GM18520 (cell line): Measurements from ENCODE around the gene BMI1.
A peak's percentile ranks its signal among the peaks of the same experiment; 100 is the strongest.
"Not testable (repeated sequence)": the region's sequence is repeated elsewhere in the genome, so short reads cannot be mapped to it uniquely, and the experiment has no call there.

Experiments used
- ATAC-seq: cut with Tn5 transposase; IDR thresholded peaks from one replicate; pipeline ENCODE4 v1.9.1; 2021; ENCODE audit not compliant: unreplicated experiment

BMI1 gene

GRCh38 chr10:22320591-22321155, at the start of gene BMI1:
Gene BMI1, plus strand, starts transcription at chr10:22321099. Its CDS starts 5,351 bp downstream, at chr10:22326450.
- no peak for ATAC-seq

- no peak for ATAC-seq
These were observed 49.1 kb upstream of the BMI1 start for GRCh38 chr10:22271786-22272185.

GRCh38 chr10:22278441-22278782, 42.5 kb upstream of the BMI1 start:
- ATAC-seq, result no peak

GRCh38 chr10:22280078-22280477, 40.8 kb upstream of the BMI1 start:
- no peak for ATAC-seq

- no peak for ATAC-seq
These were observed 35.8 kb upstream of the BMI1 start for GRCh38 chr10:22285130-22285529.

GRCh38 chr10:22293747-22294404, 27.0 kb upstream of the BMI1 start:
- ATAC-seq, result no peak

GRCh38 chr10:22294694-22295093, 26.2 kb upstream of the BMI1 start:
- ATAC-seq, result no peak

- no peak for ATAC-seq
These were observed 19.7 kb upstream of the BMI1 start for GRCh38 chr10:22301193-22301592.

GRCh38 chr10:22303461-22303860, 17.4 kb upstream of the BMI1 start:
- ATAC-seq, result no peak

GRCh38 chr10:22305721-22306120, 15.2 kb upstream of the BMI1 start:
- no peak for ATAC-seq

- ATAC-seq, result peak; percentile 96
These were observed 12.5 kb upstream of the BMI1 start for GRCh38 chr10:22308390-22308789.

GRCh38 chr10:22309180-22310000, 11.5 kb upstream of the BMI1 start:
- no peak for ATAC-seq

- ATAC-seq, result not testable (repeated sequence)
These were observed 10.9 kb upstream of the BMI1 start for GRCh38 chr10:22310012-22310411.

- ATAC-seq, result no peak
These were observed 10.0 kb upstream of the BMI1 start for GRCh38 chr10:22310928-22311327.

GRCh38 chr10:22314852-22315251, 6.0 kb upstream of the BMI1 start:
- no peak for ATAC-seq

GRCh38 chr10:22315455-22316285, 5.2 kb upstream of the BMI1 start:
- no peak for ATAC-seq

- peak; percentile 49 for ATAC-seq
These were observed 4.4 kb upstream of the BMI1 start, which contains the start of gene COMMD3 for GRCh38 chr10:22316286-22317075. Gene COMMD3, plus strand, starts transcription at chr10:22316388. Its CDS starts 30 bp downstream, at chr10:22316418.

- peak; percentile 13 for ATAC-seq
These were observed 3.9 kb upstream of the BMI1 start for GRCh38 chr10:22317076-22317370.

GRCh38 chr10:22317771-22318565, 2.9 kb upstream of the BMI1 start:
- no peak for ATAC-seq

- no peak for ATAC-seq
These were observed 2.1 kb upstream of the BMI1 start for GRCh38 chr10:22318772-22319171.
